RWPE1 (cell line): ENCODE results near the gene FLT4.
"Not testable (repeated sequence)": the region's sequence is repeated elsewhere in the genome, so short reads cannot be mapped to it uniquely, and the experiment has no call there.

Experiments used
- CTCF ChIA-PET: fragments of 350-600 bp; sonication (Branson Sonifier 250); formaldehyde crosslinking; extraction: SDS; loops from one replicate; lab custom pipeline; 2021; lab: Yijun Ruan, JAX
- POLR2A ChIA-PET: fragments of 400-600 bp; formaldehyde crosslinking; extraction: SDS; loops from one replicate; lab custom pipeline; 2020; ENCODE audit warnings: antibody characterized with exemption; ENCODE audit not compliant: low non-redundant PET; lab: Yijun Ruan, JAX
- DNase-seq: peaks from one replicate; pipeline ENCODE4 v3.0.0; 2012; ENCODE audit warnings: low spot score
- H3K27ac ChIP-seq: fragments of 450-650 bp; 2 replicates; pipeline ENCODE4 v1.5.1; 2017
- TF ChIP-seq, protein P1 (sequence below): fragments of 450-650 bp; conservative IDR thresholded peaks from 2 replicates; pipeline ENCODE4 v1.5.1; 2017; ENCODE audit warnings: low read depth, mild to moderate bottlenecking

FLT4 gene

GRCh38 chr5:180682560-180682959 lies 33.2 kb upstream of the FLT4 start:
- no peak overlapping the region for H3K27ac ChIP-seq
- TF ChIP-seq, protein P1, sequence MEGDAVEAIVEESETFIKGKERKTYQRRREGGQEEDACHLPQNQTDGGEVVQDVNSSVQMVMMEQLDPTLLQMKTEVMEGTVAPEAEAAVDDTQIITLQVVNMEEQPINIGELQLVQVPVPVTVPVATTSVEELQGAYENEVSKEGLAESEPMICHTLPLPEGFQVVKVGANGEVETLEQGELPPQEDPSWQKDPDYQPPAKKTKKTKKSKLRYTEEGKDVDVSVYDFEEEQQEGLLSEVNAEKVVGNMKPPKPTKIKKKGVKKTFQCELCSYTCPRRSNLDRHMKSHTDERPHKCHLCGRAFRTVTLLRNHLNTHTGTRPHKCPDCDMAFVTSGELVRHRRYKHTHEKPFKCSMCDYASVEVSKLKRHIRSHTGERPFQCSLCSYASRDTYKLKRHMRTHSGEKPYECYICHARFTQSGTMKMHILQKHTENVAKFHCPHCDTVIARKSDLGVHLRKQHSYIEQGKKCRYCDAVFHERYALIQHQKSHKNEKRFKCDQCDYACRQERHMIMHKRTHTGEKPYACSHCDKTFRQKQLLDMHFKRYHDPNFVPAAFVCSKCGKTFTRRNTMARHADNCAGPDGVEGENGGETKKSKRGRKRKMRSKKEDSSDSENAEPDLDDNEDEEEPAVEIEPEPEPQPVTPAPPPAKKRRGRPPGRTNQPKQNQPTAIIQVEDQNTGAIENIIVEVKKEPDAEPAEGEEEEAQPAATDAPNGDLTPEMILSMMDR, result no peak
- CTCF ChIA-PET, result no interaction called here
- POLR2A ChIA-PET, result no interaction called here
- DNase-seq, result no peak

DNA sequence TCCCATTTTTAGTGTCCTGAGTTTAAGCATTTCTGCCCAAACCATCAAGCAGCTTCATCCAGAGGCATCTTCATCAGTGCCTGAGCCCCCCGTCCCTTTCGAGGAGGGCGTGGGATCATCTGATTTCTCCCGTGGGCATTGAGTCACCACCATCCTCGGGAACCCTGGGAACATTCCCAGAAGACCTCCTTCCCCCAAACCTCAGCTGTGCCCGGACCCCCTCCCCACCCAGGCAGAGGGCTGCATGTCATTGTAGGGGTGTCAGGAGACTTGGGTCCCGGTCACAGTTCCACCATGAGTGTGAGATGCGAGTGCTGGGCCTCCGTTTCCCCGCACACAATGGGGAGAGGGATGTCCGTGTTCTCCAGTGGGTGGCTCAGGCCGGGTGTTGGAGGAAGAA lies 32.6 kb upstream of the FLT4 start:
- H3K27ac ChIP-seq, CTCF ChIA-PET, DNase-seq, POLR2A ChIA-PET: not testable (repeated sequence)

- H3K27ac ChIP-seq, DNase-seq, CTCF ChIA-PET, POLR2A ChIA-PET: not testable (repeated sequence)
These were observed 28.9 kb upstream of the FLT4 start for GRCh38 chr5:180678319-180678718.

DNA sequence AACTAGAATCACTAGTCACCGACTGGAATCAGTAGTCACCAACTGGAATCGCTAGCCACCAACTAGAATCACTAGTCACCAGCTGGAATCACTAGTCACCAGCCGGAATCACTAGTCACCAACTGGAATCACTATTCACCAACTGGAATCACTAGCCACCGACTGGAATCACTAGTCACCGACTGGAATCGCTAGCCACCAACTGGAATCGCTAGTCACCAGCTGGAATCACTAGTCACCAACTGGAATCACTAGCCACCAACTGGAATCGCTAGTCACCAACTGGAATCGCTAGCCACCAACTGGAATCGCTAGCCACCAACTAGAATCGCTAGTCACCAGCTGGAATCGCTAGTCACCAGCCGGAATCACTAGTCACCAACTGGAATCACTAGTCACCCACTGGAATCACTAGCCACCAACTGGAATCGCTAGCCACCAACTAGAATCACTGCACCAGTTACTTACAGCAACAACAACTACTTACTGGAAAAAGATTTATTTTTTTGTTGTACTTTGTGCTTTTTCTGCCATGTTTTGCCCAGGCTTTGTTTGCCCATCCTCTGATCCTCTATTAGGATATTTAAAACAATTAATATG lies 25.7 kb upstream of the FLT4 start:
- no peak for DNase-seq
- TF ChIP-seq, protein P1, result no peak
- H3K27ac ChIP-seq, result no peak overlapping the region
- CTCF ChIA-PET, result interaction anchor here (0.7 kb wide), 1 partner anchor 362 kb away, joined by 10 read pairs; no protein-coding TSS in a partner anchor
- POLR2A ChIA-PET, result no interaction called here

DNA sequence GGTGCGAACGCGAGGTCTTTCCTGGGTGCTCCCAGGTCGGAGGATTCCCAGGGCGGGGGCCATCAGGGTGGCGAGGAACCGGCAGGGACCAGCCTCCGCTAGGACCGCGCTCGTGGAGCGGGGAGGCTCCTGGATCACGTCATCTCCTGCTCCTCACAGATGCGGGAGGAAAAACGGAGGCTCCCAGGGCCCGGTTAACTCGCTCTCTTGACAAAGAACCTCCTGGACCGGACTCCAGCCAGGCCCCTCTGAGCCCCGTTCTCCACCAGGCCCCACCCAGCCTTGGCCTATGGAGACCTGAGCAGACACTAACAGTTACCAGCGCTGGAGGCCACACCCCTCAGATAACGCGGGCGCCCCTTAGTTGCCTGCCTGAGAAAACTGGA lies 24.7 kb upstream of the FLT4 start:
- H3K27ac ChIP-seq, CTCF ChIA-PET, POLR2A ChIA-PET, DNase-seq: not testable (repeated sequence)

- DNase-seq, result no peak
- POLR2A ChIA-PET, result no interaction called here
- TF ChIP-seq, protein P1, result no peak
- CTCF ChIA-PET, result interaction anchor here (0.6 kb wide), 1 partner anchor 63 kb away, joined by 4 read pairs; no protein-coding TSS in a partner anchor
- H3K27ac ChIP-seq, result no peak overlapping the region
These were observed 24.1 kb upstream of the FLT4 start for GRCh38 chr5:180673371-180674089.

- POLR2A ChIA-PET, result interaction anchor here (0.7 kb wide), 1 partner anchor 22 kb away, joined by 3 read pairs; no protein-coding TSS in a partner anchor
- DNase-seq, H3K27ac ChIP-seq, CTCF ChIA-PET: not testable (repeated sequence)
These were observed 22.6 kb upstream of the FLT4 start for GRCh38 chr5:180671958-180672524.

GRCh38 chr5:180670586-180671359 lies 21.4 kb upstream of the FLT4 start:
- ChIA-PET POLR2A (no interaction called here), CTCF (interaction anchor here (0.6 to 1.0 kb wide), 5 partner anchors 10 to 262 kb away, joined by 3 to 4 read pairs (median 3); no protein-coding TSS in a partner anchor)
- TF ChIP-seq, protein P1, result peak; percentile 82
- H3K27ac ChIP-seq, result no peak overlapping the region
- DNase-seq, result peak; percentile 56
